GM18909 (cell line): ENCODE data around the gene EIF4H.
"Not testable (repeated sequence)": the region's sequence is repeated elsewhere in the genome, so short reads cannot be mapped to it uniquely, and the experiment has no call there.

Experiments
- ATAC-seq: cut with Tn5 transposase; IDR thresholded peaks from one replicate; pipeline ENCODE4 v1.9.1; 2021; ENCODE audit warnings: mild to moderate bottlenecking; ENCODE audit not compliant: unreplicated experiment, poor library complexity

Gene EIF4H

DNA sequence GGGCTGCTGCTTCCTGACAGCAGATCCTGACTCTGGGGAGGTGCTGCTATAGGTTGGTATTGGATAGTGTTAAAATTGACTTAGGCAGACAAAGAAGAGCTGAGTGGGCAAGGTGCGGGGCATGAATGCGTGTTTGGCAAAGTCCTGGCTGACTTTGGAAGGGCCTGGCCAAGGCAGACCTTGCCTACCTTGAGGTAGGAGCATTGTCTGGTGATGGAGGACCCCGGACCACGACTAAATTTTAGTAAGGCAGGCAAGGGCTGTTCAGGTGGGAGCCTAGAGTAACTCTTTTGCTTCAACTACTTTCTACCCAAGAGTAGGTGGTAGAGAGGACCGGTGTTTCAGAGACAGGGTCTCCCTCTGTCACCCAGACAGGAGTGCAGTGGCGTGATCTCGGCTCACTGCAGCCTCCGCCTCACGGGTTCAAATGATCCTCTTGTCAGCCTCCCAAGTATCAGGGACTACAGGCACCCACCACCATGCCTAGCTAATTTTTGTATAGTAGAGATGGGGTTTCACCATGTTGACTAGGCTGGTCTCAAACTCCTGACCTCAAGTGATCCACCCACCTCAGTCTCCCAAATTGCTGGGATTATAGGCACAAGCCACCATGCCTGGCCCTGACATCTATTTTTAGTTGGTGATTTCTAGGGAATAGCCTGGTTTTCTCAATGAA, 23.4 kb downstream of the EIF4H start:
- ATAC-seq: no peak

DNA sequence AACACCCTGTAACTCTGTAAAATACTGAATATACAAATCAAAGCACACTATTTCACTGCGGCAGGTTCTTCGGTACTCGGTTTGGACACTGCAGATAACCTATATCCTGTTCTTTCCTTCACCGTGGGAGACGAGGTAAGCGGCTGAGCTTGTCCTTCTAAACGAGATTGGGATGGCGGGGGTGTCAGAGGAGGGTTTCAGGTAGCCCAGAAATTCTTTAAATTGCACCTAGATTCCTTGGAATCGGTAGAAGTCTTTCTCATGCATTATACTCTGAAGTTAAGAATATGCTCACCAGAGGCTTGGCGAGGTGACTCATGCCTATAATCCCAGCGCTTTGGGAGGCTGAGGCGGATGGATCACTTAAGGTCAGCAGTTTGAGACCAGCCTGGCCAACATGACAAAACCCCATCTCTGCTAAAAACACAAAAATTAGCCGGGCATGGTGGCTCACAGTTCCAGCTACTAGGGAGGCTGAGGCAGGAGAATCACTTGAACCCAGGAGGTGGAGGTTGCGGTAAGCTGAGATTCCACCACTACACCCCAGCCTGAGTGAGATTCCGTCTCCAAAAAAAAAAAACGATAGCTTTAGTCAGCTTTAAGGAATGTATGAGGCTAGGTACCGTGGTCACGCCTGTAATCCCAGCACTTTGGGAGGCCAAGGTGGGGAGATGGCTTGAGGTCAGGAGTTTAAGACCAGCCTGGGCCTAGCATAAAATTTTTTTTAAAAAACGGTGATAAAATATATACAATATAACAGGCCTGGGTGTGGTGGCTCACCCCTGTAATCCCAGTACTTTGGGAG, 25.6 kb downstream of the EIF4H start:
- no peak for ATAC-seq

DNA sequence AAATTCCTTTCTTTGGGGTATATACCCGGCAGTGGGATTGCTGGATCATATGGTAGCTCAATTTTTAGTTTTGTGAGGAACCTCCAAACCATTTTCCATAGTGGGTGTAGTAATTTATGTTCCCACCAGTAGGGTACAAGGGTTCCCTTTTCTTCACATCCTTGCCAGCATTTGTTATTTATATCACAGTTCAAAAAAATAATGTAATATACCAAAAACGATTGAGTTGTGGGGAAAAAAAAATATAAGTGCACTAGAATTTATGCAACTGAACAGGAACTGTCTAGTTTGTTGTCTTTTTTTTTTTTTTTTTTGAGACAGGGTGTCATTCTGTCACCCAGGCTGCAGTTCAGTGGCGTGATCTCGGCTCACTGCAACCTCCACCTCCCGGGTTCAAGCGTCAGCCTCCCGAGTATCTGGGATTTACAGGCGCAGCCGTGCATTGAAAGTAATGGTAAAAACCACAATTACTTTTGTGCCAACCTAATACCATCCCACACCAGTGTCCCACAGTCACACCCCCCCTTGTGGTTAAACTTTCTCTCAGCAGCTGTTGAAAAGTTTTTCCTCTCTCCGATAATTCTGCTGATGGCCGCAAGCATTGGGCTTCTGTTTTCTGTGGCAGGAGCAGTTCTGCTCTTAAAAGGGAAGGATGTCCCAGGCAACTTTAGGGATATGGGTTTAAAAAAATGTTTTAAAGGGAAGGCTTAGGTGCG, 28.8 kb downstream of the EIF4H start:
- ATAC-seq: no peak

DNA sequence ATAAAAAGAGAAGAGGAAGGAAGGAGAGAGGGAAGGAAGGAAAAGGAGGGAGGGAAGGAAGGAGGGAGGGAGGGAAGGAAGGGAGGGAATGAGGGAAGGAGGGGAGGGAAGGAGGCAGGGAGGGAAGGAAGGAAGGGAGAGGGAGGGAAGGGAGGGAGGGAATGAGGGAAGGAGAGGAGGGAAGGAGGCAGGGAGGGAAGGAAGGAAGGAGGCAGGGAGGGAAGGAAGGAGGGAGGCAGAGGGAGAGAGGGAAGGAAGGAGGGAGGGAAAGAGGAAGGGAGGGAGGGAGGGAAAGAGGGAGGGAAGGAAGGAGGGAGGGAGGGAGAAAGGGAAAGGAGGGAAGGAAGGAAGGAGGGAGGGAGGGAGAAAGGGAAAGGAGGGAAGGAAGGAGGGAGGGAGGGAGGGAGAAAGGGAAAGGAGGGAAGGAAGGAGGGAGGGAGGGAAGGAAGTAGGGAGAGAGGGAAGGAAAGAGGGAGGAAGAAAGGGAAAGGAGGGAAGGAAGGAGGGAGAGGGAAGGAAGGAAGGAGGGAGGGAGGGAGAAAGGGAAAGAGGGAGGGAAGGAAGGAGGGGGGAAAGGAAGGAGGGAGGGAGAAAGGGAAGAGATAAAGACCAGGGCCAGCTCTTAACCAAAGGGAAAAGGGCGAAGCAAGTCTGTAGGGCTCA, 29.9 kb downstream of the EIF4H start:
- ATAC-seq: no peak

DNA sequence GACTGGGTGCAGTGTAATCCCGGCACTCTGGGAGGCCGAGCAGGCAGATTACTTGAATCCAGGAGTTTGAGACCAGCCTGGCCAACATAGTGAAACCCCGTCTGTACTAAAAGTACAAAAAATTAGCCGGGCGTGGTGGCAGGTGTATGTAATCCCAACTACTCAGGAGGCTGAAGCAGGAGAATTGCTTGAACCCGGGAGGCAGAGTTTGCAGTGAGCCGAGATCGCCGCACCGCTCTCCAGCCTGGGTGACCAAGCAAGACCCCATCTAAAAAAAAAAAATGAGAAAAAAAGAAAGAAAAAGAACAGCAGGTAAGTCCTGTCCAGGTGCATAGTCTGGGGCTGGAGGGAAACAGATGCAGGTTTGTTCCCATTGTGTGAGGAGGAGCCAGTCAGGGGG, 31.9 kb downstream of the EIF4H start:
- not testable (repeated sequence) for ATAC-seq

DNA sequence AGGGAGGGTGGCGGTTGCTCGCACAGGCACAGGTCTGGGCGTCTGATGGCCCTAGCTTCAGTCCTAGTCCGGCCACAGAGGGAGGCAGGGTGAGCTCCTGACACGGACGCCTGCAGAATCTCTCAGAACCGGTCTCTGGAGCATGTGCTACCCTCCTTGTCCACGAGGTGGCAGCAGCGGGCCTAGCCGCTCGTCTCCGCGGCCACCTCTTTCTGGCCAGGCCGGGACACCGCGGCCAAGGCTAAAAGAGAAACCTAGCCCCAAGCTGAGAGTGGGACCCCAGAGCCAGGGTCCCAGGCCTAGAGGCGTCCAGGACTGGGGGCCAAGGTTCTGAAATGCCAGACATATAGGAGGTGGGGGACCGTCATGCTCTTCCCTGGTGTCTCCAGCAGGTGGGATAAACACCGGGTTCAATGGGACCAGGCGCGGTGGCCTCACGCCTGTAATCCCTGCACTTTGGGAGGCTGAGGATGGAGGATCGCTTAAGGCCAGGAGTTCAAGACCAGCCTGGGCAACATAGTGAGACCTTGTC, 32.5 kb downstream of the EIF4H start:
- peak; percentile 41 for ATAC-seq

DNA sequence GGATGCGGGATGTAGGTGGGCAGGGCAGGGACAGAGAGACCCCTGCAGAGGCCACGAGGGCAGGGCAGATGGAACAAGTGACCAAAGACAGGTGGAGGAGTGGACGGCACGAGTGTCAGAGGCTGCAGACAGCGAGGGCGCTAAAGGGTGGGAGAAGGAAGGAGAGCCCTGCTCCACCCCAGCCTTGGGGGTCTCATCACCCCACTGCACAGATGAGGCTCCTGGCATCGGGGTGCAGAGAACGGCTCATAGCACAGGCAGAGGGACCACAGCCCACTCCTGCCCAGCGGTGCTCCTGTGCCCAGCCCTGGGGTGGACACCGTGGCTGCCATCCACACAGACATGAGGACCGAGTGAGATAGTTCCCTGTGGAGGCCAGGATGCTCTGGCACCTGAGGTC, 33.4 kb downstream of the EIF4H start:
- ATAC-seq: no peak

DNA sequence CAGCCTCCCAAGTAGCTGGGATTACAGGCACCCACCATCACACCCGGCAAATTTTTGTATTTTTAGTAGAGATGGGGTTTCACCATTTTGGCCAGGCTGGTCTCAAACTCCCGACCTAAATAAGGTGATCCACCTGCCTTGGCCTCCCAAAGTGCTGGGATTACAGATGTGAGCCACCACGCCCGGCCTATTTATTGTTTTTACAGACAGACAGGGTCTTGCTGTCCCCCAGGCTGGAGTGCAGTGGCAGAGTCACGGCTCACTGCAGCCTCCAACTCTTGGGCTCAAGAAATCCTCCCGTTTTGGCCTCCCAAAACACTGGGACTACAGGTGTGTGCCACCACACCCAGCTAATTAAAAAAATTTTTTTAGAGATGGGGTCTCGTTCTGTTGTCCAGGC, 34.1 kb downstream of the EIF4H start:
- ATAC-seq: not testable (repeated sequence)

DNA sequence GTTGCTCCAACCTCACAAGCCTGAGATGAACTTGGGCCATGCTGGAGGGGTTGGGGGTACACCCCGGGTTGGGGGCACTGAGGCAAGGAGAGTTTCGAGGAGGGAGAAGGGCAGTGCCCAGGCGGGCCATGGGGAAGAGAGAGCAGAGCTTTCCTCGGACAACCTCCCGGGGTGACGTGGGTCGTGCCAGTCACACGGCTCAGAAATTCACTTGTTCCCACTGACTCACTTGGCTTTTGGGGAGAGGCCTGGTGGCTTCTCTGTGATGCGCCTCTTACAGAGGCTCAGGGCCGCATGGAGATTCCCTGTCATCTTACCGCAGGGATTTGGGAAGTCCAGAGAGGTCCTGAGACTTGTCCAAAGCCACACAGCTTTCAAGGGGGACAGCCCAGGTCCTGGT, 38.5 kb downstream of the EIF4H start:
- ATAC-seq: no peak

DNA sequence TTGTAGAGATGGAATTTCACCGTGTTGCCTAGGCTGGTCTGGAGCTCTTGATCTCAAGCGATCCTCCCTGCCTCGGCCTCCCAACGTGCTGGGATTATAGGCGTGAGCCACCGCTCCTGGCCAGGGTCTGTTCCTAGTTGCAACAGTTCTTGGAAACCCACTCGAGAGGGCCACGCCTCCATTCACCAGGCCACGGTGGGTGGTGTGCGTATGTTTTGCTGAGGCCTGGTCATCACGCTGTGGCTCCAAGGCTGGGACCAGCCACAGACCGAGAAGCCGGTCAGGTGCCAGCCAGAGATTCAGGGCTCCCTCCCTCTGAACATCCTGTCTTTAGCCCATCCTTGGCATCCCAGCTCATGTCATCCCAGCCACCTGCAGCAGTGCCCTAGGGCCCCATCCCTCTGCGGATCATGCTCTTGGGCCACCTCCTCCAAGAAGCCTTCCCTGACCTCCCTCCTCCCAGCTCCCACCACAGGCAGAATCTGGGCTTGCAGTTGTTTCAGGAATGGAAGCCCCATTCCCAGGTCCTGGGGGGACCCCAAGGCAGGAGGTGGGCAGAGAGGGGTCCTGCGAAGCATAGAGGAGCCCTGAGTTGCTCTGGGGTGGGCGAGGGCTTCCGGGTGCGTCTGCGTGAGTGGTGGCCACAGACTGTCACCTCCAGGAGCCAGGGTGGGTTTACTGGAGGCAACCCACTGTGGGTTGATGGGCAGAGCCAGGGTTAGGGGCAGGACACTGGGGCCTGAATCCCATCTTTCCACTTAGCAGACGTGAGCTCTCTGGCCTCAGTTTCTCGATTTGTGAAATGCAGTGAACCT, 40.9 kb downstream of the EIF4H start:
- ATAC-seq: no peak

DNA sequence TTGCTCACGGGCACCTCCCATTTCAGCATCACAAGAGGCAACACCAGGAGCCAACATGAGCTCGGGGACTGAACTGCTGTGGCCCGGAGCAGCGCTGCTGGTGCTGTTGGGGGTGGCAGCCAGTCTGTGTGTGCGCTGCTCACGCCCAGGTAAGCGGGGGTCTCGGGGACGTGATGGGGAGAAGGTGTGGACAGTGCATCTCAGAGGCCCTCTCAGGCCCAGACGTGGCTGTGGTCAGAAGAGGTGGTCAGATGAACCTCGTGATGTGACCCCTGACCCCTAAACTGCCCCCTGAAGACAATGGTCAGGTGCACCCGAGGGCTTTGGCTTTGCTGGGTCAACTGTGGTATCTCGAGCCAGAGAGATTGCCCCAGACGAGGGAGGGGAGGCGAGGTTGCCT, 41.8 kb downstream of the EIF4H start:
- ATAC-seq: no peak

DNA sequence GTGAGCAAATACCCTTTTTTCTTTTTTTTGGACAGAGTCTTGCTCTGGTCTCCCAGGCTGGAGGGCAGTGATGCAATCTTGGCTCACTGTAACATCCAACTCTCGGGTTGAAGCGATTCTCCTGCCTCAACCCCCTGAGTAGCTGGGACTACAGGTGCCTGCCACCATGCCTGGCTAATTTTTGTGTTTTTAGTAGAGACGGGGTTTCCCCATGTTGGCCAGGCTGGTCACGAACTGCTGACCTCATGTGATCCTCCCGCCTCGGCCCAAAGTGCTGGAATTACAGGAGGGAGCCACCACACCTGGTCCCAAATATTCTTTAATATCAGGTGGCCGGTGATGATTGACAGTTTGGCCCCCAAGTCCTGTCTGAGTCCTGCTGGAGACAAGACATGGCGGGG, 42.2 kb downstream of the EIF4H start:
- ATAC-seq: no peak

DNA sequence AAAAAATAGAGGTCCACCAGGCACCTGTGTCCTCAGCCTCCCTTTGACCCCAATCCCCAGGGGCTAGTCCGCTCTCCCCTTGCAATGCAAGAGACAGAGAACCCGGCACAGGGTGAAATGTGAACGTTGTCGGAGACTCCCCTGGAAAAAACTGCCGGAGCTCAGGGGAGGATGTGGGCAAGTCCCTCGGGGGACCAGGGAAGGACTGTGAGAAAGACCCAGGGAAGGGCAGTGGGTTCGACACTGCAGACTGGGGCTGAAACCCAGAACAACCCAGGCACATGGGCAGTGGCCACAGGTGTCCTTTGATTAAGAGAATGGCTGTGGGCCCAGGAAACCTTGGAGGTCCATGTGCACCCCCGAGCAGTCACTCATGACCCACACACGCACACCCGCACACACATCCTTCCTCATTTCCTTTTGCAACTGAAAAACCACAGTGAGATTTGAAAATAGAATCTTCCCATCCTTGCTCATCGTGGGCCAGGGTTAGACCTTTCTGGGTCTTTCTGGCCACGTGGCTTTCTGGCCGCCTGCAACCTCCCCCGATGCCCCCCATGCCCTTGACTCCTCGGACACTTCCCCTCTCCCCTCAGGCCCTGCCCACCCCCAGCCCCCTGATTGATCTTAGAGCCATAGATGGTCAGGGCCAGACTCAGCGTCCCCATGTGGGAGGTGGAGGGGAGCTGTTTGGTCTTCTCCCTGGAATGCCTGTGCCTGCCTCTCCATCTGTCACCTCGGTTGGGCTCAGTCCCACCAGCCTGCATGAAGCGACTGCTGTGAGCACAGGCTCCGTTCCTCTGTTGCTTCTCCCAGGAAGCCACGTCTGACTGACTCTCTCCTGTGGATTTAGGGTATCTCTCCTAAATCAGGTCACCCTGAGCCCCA, 43.5 kb downstream of the EIF4H start:
- peak; percentile 66 for ATAC-seq

DNA sequence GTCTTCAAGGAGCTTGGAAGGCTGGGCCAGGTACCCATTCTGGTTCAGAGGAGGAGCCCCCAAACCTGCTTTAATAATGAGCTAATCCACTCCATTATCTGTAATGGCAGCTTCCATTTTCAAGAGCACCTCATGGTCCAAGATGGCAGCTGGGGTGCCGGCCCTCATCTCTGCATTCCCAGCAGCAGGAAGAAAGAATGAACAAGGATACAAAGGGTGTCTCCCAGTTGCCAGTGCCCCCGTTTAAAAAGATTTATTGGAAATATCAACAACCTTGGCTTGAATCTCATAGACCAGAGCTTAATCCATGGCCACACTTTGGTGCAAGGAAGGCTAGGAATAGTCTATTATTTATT, 44.2 kb downstream of the EIF4H start:
- ATAC-seq: no peak

DNA sequence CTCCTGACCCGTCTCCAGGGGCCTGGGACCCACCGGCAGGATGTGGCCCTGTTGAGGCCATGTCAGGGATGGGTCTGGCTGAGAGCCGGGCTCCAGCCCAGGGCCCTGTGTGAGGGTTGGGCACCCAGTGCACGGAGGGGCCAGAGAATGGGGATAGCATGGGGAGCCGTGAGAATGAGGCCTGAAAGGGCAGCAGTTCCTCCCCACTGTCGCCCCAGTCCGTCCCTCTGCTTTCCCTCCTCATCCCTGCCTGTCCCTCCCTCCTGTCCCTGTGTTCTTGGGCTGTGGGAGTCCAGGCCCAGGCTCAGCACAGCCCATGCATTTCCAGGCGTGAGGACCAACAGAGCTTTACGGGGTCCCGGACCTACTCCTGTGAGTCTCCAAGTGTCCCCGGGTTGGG, 45.3 kb downstream of the EIF4H start:
- ATAC-seq: no peak

DNA sequence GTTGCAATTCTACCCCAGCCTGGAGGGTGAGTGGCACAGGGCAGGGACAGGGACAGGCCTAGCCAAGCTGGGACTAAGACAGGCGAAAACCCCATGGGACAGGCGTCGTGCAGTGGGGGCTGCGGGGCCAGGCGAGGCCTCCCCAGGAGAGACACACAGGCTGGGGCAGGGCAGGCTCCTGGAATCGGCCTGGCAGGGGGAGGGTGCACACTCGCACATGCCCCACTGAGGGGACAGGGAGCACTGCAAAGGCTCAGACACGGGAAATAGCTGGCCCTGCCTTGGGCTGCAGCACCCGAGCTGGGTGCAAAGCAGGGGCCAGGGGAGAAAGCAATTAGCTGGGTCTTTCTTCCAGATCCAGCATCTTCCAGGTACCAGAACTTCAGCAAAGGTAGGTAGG, 46.1 kb downstream of the EIF4H start:
- ATAC-seq: no peak

DNA sequence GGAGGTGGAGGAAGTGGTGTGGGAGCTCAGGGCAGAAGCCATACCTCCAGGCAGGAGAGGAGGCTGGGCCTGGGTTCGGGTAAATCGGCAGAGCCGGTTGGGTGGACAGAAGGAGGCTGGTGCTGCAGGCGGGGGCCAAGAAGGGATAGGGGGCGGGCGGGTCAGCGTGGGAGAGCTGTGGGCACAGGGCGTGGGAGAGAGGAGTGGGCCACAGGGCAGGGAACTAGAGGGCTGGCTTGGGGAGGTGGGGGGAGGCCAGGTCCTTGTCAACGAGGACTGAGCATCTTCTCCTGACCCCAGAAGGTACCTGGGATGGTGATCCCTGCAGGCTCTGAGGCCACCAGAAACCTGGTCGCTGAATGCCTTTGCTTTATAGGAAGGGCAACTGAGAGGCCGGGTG, 47.6 kb downstream of the EIF4H start:
- no peak for ATAC-seq

DNA sequence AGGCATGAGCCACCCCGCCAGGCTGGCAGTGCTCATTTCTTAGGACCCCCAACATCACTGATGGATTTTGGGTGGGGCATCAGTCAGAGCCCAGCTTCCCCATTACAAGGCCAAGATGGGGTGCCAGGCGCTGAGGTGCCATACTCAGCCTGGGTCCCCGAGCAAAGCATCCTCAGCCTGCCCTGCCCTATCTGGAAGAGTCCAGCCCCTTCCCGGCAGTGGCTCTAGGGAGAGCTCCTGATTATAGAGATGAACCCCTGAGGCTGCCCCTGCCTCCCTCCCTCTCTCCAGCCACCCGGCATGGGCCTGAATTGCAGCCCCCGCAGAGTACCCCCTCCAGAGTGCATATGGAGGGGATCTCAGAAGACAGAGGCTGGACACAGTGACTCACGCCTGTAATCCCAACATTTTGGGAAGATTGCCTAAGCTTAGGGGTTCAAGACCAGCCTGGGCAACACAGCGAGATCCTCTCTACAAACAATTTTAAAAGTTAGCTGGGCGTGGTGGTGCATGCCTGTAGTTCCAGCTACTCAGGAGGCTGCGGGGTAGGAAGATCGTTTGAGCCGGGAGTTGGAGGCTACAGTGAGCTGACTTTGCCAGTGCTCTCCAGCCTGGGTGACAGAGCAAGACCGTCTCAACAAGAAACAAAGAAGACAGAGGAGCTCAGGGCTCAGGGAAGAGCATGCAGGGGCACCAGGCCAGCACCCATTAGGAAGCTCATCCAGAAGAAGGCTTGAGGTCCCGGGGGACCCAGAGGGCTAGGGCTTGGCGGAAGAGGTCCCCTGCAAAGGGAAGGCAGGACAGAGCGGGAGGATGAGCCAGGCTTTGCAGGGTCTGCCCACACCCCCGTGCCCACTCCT, 48.9 kb downstream of the EIF4H start:
- ATAC-seq: no peak
